ENCODE measurements around the gene NSL1. TPM values are rescaled to one million over a fixed set of nuclear protein-coding genes. Genes with fewer than 3 reads are reported as not detected.

NSL1 gene
- total and polyA plus RNA-seq, 9 of the 15 experiments (the other 6 are each of a cell fraction or from before 2014, with no cell fraction given), result 53.5 to 108 (median 59.1) TPM

DNA sequence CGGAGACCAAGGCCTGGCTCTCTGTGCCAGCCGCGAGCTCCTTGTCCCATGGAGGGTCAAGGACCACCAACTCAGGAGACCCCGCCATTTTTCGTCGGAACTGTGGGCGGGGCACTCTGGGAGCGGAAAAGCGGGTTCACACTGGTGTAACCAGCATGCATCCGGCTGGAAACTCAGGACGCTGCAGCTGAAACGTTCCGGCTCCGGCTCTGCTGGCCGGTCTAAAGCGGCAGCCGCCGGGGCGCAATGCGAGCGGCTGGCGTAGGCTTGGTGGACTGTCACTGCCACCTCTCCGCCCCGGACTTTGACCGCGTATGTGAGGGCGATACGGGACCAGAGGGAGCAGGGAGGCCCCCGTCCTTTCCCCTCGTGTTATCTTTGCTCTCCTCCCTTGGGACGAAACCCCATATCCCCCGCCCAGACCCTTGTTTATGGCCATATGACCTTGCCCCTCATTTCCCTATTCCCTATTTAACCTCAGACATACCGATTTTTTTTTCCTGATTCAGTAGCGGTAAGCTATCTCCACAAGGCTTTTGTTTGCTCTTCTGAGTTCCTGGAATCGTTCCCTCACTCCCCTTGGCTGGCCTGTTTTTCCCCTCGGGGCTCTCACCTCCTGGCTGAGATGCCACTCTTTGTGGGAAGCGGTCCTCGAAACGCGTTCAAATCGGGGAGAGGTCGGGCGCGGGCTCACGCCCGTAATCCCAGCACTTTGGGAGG lies at the start of gene NSL1, which contains the start of gene TATDN3 (continued):
- TF ChIP-seq, protein P1, sequence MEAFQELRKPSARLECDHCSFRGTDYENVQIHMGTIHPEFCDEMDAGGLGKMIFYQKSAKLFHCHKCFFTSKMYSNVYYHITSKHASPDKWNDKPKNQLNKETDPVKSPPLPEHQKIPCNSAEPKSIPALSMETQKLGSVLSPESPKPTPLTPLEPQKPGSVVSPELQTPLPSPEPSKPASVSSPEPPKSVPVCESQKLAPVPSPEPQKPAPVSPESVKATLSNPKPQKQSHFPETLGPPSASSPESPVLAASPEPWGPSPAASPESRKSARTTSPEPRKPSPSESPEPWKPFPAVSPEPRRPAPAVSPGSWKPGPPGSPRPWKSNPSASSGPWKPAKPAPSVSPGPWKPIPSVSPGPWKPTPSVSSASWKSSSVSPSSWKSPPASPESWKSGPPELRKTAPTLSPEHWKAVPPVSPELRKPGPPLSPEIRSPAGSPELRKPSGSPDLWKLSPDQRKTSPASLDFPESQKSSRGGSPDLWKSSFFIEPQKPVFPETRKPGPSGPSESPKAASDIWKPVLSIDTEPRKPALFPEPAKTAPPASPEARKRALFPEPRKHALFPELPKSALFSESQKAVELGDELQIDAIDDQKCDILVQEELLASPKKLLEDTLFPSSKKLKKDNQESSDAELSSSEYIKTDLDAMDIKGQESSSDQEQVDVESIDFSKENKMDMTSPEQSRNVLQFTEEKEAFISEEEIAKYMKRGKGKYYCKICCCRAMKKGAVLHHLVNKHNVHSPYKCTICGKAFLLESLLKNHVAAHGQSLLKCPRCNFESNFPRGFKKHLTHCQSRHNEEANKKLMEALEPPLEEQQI (IDR thresholded peaks at IDR 0.05), result peak; percentile 73
- TF ChIP-seq, protein P2, sequence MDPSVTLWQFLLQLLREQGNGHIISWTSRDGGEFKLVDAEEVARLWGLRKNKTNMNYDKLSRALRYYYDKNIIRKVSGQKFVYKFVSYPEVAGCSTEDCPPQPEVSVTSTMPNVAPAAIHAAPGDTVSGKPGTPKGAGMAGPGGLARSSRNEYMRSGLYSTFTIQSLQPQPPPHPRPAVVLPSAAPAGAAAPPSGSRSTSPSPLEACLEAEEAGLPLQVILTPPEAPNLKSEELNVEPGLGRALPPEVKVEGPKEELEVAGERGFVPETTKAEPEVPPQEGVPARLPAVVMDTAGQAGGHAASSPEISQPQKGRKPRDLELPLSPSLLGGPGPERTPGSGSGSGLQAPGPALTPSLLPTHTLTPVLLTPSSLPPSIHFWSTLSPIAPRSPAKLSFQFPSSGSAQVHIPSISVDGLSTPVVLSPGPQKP (CRISPR knock-in tag; IDR thresholded peaks at IDR 0.05), result no peak
- TF ChIP-seq, protein P3, sequence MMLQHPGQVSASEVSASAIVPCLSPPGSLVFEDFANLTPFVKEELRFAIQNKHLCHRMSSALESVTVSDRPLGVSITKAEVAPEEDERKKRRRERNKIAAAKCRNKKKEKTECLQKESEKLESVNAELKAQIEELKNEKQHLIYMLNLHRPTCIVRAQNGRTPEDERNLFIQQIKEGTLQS (IDR thresholded peaks at IDR 0.05), result no peak; the same call in 1 of the 2 replicates
- TF ChIP-seq, protein P3 (CRISPR knock-in tag; conservative IDR thresholded peaks at IDR 0.05), result peak; percentile 31; the same call in 1 of the 2 replicates
- TF ChIP-seq SMARCA4 (IDR thresholded peaks at IDR 0.05) (no peak), CBX5 (IDR thresholded peaks at IDR 0.05; ENCODE audit: borderline replicate concordance, low read depth) (peak; percentile 66), KLF16 (IDR thresholded peaks at IDR 0.05) (peak; percentile 95), FOXP1 (CRISPR knock-in tag; IDR thresholded peaks at IDR 0.05) (peak; percentile 93), ZNF239 (CRISPR knock-in tag; IDR thresholded peaks at IDR 0.05) (peak; percentile 54), ELF2 (CRISPR knock-in tag; IDR thresholded peaks at IDR 0.05) (peak; percentile 33; the same call in 1 of the 2 replicates), EGR1 (conservative IDR thresholded peaks at IDR 0.05) (peak; percentile 61), ASH1L (IDR thresholded peaks at IDR 0.05; ENCODE audit: borderline replicate concordance, low read depth, partially characterized antibody) (peak; percentile 14), ZNF175 (CRISPR knock-in tag; IDR thresholded peaks at IDR 0.05; ENCODE audit: low read depth) (peak; percentile 77), RBM17 (IDR thresholded peaks at IDR 0.05; ENCODE audit: borderline replicate concordance, low read depth, low read length) (no peak), MYBL2 (IDR thresholded peaks at IDR 0.05; ENCODE audit: low read depth) (no peak), MYBL2 (CRISPR knock-in tag; IDR thresholded peaks at IDR 0.05; ENCODE audit: borderline replicate concordance) (no peak), SMAD3 (CRISPR knock-in tag; conservative IDR thresholded peaks at IDR 0.05) (peak; percentile 48), POLR2AphosphoS5 (IDR thresholded peaks at IDR 0.05; ENCODE audit: control insufficient read depth, insufficient read depth, low read depth, low read length) (peak; percentile 92), SMC3 (conservative IDR thresholded peaks at IDR 0.05; ENCODE audit: insufficient read depth, low read depth, low read length) (no peak), POLR2A (conservative IDR thresholded peaks at IDR 0.05) (peak; percentile 98)
- TF ChIP-seq, protein P4, sequence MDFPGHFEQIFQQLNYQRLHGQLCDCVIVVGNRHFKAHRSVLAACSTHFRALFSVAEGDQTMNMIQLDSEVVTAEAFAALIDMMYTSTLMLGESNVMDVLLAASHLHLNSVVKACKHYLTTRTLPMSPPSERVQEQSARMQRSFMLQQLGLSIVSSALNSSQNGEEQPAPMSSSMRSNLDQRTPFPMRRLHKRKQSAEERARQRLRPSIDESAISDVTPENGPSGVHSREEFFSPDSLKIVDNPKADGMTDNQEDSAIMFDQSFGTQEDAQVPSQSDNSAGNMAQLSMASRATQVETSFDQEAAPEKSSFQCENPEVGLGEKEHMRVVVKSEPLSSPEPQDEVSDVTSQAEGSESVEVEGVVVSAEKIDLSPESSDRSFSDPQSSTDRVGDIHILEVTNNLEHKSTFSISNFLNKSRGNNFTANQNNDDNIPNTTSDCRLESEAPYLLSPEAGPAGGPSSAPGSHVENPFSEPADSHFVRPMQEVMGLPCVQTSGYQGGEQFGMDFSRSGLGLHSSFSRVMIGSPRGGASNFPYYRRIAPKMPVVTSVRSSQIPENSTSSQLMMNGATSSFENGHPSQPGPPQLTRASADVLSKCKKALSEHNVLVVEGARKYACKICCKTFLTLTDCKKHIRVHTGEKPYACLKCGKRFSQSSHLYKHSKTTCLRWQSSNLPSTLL (IDR thresholded peaks at IDR 0.05), result no peak
- TF ChIP-seq, protein P5, sequence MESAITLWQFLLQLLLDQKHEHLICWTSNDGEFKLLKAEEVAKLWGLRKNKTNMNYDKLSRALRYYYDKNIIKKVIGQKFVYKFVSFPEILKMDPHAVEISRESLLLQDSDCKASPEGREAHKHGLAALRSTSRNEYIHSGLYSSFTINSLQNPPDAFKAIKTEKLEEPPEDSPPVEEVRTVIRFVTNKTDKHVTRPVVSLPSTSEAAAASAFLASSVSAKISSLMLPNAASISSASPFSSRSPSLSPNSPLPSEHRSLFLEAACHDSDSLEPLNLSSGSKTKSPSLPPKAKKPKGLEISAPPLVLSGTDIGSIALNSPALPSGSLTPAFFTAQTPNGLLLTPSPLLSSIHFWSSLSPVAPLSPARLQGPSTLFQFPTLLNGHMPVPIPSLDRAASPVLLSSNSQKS (CRISPR knock-in tag; IDR thresholded peaks at IDR 0.05), result peak; percentile 11; the same call in 1 of the 2 replicates

Measured in K562 (cell line).